ENCODE data around the gene GPRC5A. TPM values are rescaled to one million over a fixed set of nuclear protein-coding genes. Genes with fewer than 3 reads are reported as not detected.
A peak's percentile ranks its signal among the peaks of the same experiment; 100 is the strongest.

Gene GPRC5A
- total RNA-seq, 3 donors from 2014 or later = 136 to 326 (median 320) TPM

GRCh38 chr12:12916135-12916944 lies 25.0 kb downstream of the GPRC5A start:
- H3K36me3 ChIP-seq (ENCODE audit: low read depth) = no peaks in the 10 kb centered on the region
- intact Hi-C loops (cut with DNase I, micrococcal nuclease) = loop anchor here (2.0 to 10.0 kb wide), 2 partner anchors 296 to 308 kb away; no protein-coding TSS in a partner anchor

GRCh38 chr12:12917517-12917916 lies 26.2 kb downstream of the GPRC5A start:
- intact Hi-C loops (cut with DNase I, micrococcal nuclease) = loop anchor here (2.0 to 10.0 kb wide), 2 partner anchors 295 to 307 kb away; no protein-coding TSS in a partner anchor
- ATAC-seq (no peak), DNase-seq (no peak)
- TF ChIP-seq CTCF (IDR thresholded peaks at IDR 0.05) = no peak
- H3K4me1 ChIP-seq (ENCODE audit: low read depth) = no peaks in the 10 kb centered on the region
- H3K4me3 ChIP-seq = no peak overlapping the region
- H3K36me3 ChIP-seq (ENCODE audit: low read depth) = no peaks in the 10 kb centered on the region
- H3K9me3 ChIP-seq = no peaks in the 10 kb centered on the region

More at GRCh38 chr12:12916135-12916944, 25.0 kb downstream of the GPRC5A start:
- DNase-seq = peak; percentile 79 to 93 (median 91)
- ATAC-seq = peak; percentile 89
- TF ChIP-seq CTCF (IDR thresholded peaks at IDR 0.05) = peak; percentile 94
- Histone ChIP-seq H3K9me3 (no peaks in the 10 kb centered on the region), H3K4me3 (no peak overlapping the region), H3K4me1 (ENCODE audit: low read depth) (no peaks in the 10 kb centered on the region)

- DNase-seq (no peak), ATAC-seq (no peak)
- intact Hi-C loops (cut with DNase I, micrococcal nuclease) = loop anchor here in 1 of 2 donors (10.0 kb wide), 1 partner anchor 306 kb away; no protein-coding TSS in a partner anchor
- no peak overlapping the region for H3K4me3 ChIP-seq
- H3K9me3 ChIP-seq = no peaks in the 10 kb centered on the region
- no peaks in the 10 kb centered on the region for H3K4me1 ChIP-seq (ENCODE audit: low read depth)
- H3K36me3 ChIP-seq (ENCODE audit: low read depth) = no peaks in the 10 kb centered on the region
- TF ChIP-seq CTCF (IDR thresholded peaks at IDR 0.05) = no peak
These were observed 27.5 kb downstream of the GPRC5A start for GRCh38 chr12:12918781-12919389.

- Histone ChIP-seq H3K9me3 (no peaks in the 10 kb centered on the region), H3K36me3 (ENCODE audit: low read depth) (no peaks in the 10 kb centered on the region), H3K4me1 (ENCODE audit: low read depth) (no peaks in the 10 kb centered on the region), H3K4me3 (no peak overlapping the region)
- intact Hi-C loops (cut with DNase I, micrococcal nuclease) = loop anchor here in 1 of 2 donors (10.0 kb wide), 1 partner anchor 305 kb away; no protein-coding TSS in a partner anchor
- ATAC-seq (no peak), DNase-seq (no peak)
- TF ChIP-seq CTCF (IDR thresholded peaks at IDR 0.05) = no peak
These were observed 28.5 kb downstream of the GPRC5A start for GRCh38 chr12:12919666-12920435.

GRCh38 chr12:12922191-12922616 lies 30.8 kb downstream of the GPRC5A start:
- no peaks in the 10 kb centered on the region for H3K9me3 ChIP-seq
- intact Hi-C loops (cut with DNase I, micrococcal nuclease) = no loop called here
- H3K4me3 ChIP-seq = no peak overlapping the region
- H3K4me1 ChIP-seq (ENCODE audit: low read depth) = no peaks in the 10 kb centered on the region
- DNase-seq = no peak
- ATAC-seq = no peak
- no peaks in the 10 kb centered on the region for H3K36me3 ChIP-seq (ENCODE audit: low read depth)
- no peak for TF ChIP-seq CTCF (IDR thresholded peaks at IDR 0.05)
